ENCODE results near the gene ARL15.

GRCh38 chr5:54040018-54040417 lies 270.4 kb downstream of the ARL15 start:
- TF ChIP-seq CTCF (IDR thresholded peaks at IDR 0.05; ENCODE audit: low read depth, low read length) (no peak), MYC (IDR thresholded peaks at IDR 0.05; ENCODE audit: low read depth, low read length) (no peak), POLR2A (IDR thresholded peaks at IDR 0.05; ENCODE audit: extremely low read depth, insufficient read length) (no peak)
- TF ChIP-seq, protein P1, sequence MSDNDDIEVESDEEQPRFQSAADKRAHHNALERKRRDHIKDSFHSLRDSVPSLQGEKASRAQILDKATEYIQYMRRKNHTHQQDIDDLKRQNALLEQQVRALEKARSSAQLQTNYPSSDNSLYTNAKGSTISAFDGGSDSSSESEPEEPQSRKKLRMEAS (IDR thresholded peaks at IDR 0.05; ENCODE audit: low read depth, low read length) = no peak
